Panc1 (cell line): ENCODE data around the gene FTSJ1.

ENCODE experiments used
- POLR2AphosphoS5 ChIP-seq: IDR thresholded peaks from 2 replicates; pipeline ENCODE4 v1.6.1; 2012; ENCODE audit warnings: mild to moderate bottlenecking, low read depth, low read length, moderate library complexity
- TF ChIP-seq, protein P1 (sequence below): fragments of 450-650 bp; IDR thresholded peaks from 2 replicates; pipeline ENCODE4 v1.5.1; 2017; ENCODE audit warnings: mild to moderate bottlenecking
- TF ChIP-seq, protein P2 (sequence below), 2 experiments: IDR thresholded peaks; 2 replicates each; pipeline ENCODE4 v1.6.1; 2011 to 2012; ENCODE audit warnings: low read depth in 2 of 2, control low read depth in 1 of 2, low read length in 1 of 2, mild to moderate bottlenecking in 1 of 2, moderate library complexity in 1 of 2; ENCODE audit not compliant: insufficient read depth in 1 of 2

DNA sequence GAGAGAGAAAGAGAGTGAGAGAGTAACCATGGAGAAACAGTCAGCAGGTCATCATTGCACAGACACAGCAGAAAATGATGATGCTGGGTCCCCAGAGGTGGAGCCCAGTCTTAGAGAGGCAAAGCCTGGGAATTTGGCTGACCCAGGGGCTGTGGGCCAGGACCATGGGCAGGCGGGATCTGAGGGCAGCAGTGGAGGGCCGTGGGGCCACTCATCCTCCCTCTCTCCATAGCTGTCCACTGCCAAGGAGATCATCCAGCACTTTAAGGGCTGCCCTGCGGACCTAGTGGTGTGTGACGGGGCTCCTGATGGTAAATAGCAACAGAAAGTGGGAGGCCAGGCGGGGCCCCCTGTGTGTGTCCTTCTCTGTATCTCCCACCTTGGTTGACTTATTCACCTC lies 2.8 kb downstream of the FTSJ1 start:
- TF ChIP-seq, protein P1, sequence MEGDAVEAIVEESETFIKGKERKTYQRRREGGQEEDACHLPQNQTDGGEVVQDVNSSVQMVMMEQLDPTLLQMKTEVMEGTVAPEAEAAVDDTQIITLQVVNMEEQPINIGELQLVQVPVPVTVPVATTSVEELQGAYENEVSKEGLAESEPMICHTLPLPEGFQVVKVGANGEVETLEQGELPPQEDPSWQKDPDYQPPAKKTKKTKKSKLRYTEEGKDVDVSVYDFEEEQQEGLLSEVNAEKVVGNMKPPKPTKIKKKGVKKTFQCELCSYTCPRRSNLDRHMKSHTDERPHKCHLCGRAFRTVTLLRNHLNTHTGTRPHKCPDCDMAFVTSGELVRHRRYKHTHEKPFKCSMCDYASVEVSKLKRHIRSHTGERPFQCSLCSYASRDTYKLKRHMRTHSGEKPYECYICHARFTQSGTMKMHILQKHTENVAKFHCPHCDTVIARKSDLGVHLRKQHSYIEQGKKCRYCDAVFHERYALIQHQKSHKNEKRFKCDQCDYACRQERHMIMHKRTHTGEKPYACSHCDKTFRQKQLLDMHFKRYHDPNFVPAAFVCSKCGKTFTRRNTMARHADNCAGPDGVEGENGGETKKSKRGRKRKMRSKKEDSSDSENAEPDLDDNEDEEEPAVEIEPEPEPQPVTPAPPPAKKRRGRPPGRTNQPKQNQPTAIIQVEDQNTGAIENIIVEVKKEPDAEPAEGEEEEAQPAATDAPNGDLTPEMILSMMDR: no peak
- TF ChIP-seq, protein P2, sequence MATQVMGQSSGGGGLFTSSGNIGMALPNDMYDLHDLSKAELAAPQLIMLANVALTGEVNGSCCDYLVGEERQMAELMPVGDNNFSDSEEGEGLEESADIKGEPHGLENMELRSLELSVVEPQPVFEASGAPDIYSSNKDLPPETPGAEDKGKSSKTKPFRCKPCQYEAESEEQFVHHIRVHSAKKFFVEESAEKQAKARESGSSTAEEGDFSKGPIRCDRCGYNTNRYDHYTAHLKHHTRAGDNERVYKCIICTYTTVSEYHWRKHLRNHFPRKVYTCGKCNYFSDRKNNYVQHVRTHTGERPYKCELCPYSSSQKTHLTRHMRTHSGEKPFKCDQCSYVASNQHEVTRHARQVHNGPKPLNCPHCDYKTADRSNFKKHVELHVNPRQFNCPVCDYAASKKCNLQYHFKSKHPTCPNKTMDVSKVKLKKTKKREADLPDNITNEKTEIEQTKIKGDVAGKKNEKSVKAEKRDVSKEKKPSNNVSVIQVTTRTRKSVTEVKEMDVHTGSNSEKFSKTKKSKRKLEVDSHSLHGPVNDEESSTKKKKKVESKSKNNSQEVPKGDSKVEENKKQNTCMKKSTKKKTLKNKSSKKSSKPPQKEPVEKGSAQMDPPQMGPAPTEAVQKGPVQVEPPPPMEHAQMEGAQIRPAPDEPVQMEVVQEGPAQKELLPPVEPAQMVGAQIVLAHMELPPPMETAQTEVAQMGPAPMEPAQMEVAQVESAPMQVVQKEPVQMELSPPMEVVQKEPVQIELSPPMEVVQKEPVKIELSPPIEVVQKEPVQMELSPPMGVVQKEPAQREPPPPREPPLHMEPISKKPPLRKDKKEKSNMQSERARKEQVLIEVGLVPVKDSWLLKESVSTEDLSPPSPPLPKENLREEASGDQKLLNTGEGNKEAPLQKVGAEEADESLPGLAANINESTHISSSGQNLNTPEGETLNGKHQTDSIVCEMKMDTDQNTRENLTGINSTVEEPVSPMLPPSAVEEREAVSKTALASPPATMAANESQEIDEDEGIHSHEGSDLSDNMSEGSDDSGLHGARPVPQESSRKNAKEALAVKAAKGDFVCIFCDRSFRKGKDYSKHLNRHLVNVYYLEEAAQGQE (IDR thresholded peaks at IDR 0.05; ENCODE audit: insufficient read depth in 1 of 2, low read depth in 2 of 2, low read length in 1 of 2): no peak
- TF ChIP-seq POLR2AphosphoS5: no peak
